ENCODE measurements around the gene IARS1. TPM values are rescaled to one million over a fixed set of nuclear protein-coding genes. Genes with fewer than 3 reads are reported as not detected.

The IARS1 gene
- total and polyA plus RNA-seq, 2 of the 13 experiments (the other 11 are each of a cell fraction or from before 2014, with no cell fraction given) = 55.9 to 185 TPM

DNA sequence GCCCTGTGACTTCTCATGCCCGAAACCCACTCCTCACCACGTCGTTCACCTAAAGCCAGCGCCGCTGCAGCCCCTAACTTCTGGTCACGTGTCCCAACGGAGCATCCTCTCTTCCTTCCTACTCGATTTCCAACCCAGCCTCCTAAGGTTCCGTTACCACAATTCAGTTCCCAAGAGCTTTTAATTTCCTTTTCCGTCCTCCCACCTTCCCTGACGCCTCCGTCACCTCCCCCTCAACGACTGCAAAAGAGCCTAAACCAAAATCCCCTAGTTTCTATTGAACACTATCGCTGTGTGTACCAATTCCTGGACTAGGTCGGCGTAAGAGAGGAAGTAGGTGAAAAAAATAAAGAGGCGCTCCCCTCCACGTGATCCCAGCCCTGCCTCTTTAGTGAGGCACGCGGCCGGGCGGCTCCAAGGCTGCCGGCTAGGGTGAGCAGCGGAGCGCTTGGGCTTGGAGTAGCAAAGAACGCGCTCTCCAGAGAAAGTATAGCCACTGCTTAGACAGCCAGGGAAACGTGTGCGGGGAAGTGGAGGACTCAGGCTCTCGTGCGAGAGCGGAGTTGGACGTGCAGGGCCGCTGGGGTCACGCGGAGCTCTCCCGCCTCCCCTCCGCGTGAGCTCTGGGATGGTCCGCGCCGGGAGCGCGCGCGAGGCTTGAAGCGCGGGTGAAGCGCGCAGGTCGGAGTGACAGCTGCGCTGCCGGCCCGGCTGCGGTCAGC, 31.9 kb upstream of the IARS1 start, which contains the start of the genes CENPP and NOL8 (continued):
- TF ChIP-seq, protein P1, sequence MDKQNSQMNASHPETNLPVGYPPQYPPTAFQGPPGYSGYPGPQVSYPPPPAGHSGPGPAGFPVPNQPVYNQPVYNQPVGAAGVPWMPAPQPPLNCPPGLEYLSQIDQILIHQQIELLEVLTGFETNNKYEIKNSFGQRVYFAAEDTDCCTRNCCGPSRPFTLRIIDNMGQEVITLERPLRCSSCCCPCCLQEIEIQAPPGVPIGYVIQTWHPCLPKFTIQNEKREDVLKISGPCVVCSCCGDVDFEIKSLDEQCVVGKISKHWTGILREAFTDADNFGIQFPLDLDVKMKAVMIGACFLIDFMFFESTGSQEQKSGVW (CRISPR knock-in tag; IDR thresholded peaks at IDR 0.05; ENCODE audit: borderline replicate concordance) = 0 out of 2 replicates have a peak, but pooled peaks have one; percentile 67
- TF ChIP-seq, protein P2, sequence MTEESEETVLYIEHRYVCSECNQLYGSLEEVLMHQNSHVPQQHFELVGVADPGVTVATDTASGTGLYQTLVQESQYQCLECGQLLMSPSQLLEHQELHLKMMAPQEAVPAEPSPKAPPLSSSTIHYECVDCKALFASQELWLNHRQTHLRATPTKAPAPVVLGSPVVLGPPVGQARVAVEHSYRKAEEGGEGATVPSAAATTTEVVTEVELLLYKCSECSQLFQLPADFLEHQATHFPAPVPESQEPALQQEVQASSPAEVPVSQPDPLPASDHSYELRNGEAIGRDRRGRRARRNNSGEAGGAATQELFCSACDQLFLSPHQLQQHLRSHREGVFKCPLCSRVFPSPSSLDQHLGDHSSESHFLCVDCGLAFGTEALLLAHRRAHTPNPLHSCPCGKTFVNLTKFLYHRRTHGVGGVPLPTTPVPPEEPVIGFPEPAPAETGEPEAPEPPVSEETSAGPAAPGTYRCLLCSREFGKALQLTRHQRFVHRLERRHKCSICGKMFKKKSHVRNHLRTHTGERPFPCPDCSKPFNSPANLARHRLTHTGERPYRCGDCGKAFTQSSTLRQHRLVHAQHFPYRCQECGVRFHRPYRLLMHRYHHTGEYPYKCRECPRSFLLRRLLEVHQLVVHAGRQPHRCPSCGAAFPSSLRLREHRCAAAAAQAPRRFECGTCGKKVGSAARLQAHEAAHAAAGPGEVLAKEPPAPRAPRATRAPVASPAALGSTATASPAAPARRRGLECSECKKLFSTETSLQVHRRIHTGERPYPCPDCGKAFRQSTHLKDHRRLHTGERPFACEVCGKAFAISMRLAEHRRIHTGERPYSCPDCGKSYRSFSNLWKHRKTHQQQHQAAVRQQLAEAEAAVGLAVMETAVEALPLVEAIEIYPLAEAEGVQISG (CRISPR knock-in tag; IDR thresholded peaks at IDR 0.05) = peak; percentile 72
- peak; percentile 41; the same call in 1 of the 2 replicates for TF ChIP-seq FOXO1 (CRISPR knock-in tag; IDR thresholded peaks at IDR 0.05)
- no peak for TF ChIP-seq ZNF766 (CRISPR knock-in tag; IDR thresholded peaks at IDR 0.05; ENCODE audit: borderline replicate concordance)
- TF ChIP-seq, protein P3, sequence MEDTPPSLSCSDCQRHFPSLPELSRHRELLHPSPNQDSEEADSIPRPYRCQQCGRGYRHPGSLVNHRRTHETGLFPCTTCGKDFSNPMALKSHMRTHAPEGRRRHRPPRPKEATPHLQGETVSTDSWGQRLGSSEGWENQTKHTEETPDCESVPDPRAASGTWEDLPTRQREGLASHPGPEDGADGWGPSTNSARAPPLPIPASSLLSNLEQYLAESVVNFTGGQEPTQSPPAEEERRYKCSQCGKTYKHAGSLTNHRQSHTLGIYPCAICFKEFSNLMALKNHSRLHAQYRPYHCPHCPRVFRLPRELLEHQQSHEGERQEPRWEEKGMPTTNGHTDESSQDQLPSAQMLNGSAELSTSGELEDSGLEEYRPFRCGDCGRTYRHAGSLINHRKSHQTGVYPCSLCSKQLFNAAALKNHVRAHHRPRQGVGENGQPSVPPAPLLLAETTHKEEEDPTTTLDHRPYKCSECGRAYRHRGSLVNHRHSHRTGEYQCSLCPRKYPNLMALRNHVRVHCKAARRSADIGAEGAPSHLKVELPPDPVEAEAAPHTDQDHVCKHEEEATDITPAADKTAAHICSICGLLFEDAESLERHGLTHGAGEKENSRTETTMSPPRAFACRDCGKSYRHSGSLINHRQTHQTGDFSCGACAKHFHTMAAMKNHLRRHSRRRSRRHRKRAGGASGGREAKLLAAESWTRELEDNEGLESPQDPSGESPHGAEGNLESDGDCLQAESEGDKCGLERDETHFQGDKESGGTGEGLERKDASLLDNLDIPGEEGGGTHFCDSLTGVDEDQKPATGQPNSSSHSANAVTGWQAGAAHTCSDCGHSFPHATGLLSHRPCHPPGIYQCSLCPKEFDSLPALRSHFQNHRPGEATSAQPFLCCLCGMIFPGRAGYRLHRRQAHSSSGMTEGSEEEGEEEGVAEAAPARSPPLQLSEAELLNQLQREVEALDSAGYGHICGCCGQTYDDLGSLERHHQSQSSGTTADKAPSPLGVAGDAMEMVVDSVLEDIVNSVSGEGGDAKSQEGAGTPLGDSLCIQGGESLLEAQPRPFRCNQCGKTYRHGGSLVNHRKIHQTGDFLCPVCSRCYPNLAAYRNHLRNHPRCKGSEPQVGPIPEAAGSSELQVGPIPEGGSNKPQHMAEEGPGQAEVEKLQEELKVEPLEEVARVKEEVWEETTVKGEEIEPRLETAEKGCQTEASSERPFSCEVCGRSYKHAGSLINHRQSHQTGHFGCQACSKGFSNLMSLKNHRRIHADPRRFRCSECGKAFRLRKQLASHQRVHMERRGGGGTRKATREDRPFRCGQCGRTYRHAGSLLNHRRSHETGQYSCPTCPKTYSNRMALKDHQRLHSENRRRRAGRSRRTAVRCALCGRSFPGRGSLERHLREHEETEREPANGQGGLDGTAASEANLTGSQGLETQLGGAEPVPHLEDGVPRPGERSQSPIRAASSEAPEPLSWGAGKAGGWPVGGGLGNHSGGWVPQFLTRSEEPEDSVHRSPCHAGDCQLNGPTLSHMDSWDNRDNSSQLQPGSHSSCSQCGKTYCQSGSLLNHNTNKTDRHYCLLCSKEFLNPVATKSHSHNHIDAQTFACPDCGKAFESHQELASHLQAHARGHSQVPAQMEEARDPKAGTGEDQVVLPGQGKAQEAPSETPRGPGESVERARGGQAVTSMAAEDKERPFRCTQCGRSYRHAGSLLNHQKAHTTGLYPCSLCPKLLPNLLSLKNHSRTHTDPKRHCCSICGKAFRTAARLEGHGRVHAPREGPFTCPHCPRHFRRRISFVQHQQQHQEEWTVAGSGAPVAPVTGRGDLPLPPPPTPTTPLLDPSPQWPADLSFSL (CRISPR knock-in tag; IDR thresholded peaks at IDR 0.05) = no peak
- peak; percentile 88; the same call in 1 of the 2 replicates for TF ChIP-seq SRY (CRISPR knock-in tag; IDR thresholded peaks at IDR 0.05)
- TF ChIP-seq ZNF790 (CRISPR knock-in tag; IDR thresholded peaks at IDR 0.05; ENCODE audit: borderline replicate concordance) = no peak
